ENCODE measurements around the gene LGALS3BP. TPM values are rescaled to one million over a fixed set of nuclear protein-coding genes. Genes with fewer than 3 reads are reported as not detected.

LGALS3BP gene
- total and polyA plus RNA-seq, 2 of the 8 experiments (the other 6 are each of a cell fraction or from before 2014, with no cell fraction given): 56.1 to 61.6 TPM

DNA sequence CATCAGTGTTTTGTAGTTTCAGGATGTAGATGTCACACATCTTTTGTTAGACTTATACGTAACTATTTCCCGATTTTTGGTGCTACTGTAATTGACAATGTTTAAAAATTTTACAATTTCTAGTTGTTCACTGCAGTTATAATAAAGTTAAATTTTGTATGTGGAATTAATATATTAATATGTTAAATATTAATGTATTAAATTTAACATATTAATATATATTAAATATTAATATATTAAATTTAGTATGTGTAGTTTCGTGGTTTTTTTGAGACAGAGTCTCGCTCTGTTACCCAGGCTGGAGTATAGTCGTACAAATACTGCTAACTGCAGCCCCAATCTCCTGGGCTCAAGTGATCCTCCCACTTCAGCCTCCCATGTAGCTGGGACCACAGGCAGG is 5.7 kb upstream of the LGALS3BP start (continued):
- no peak for TF ChIP-seq SUZ12 (IDR thresholded peaks at IDR 0.05; ENCODE audit: low read length)
- TF ChIP-seq TEAD4 (IDR thresholded peaks at IDR 0.05; ENCODE audit: low read depth, low read length): no peak

Data from H1 (cell line).